Measurements from ENCODE around the gene TMEM163.
"Not testable (repeated sequence)": the region's sequence is repeated elsewhere in the genome, so short reads cannot be mapped to it uniquely, and the experiment has no call there.

TMEM163 gene

GRCh38 chr2:134718817-134719814 lies at the start of gene TMEM163:
Gene TMEM163, minus strand, starts transcription at chr2:134719000.
- no peak for DNase-seq (ENCODE audit: low read depth in 2 of 2)

DNA sequence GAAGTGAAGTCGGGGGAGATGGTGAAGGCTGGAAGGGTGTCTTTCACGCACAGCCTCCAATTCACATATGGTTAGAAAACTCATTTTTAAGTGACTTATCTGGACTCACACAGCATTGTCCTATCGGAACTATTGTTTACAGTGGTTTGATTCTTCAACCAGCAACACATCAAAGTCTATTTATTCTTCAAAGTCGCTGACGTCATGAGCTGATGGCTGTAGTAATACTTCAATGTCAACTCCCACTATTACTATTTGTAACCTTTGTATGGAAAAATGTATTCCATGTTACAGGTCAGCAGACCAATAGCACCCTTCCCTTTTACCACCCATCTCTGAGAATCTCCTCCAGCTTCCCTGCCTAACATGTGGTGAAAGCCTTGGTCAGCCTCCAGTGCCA lies 47.8 kb upstream of the TMEM163 start:
- DNase-seq (ENCODE audit: low read depth in 2 of 2), result no peak

DNA sequence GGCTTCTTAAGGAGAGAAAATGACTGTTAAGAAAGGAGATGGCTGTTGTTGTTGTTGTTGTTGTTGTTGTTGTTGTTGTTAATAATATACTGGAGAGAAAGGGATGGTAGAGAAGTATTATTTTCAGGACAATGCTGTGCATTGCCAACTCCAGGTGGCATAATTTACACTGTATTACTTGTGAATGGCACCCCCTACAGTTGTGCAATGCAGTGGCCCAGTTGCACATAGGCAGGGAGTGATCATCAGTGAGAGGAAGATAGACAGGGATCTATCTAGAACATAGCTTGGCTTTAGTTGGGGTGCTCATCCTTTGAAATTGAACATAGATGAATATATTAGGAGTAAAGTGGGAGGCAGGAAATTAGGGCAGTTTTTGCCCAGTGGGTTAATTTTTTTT lies 47.2 kb upstream of the TMEM163 start:
- no peak for DNase-seq (ENCODE audit: low read depth in 2 of 2)

DNA sequence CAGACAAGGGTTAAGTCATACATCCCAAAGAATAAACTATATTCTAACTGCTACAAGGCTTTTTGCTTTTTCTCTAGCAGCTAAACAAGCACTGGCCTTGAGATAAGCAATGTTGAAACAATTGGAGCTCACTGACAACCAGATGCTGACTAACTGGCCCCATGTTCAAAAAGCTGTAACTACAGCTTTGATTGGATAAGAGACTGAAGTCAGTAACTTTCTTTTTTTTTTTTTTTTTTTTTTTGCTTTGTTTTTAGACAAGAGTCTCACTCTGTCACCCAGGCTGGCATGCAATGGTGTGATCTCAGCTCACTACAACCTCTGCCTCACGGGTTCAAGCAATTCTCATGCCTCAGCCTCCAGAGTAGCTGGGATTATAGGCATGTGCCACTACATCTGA lies 45.4 kb upstream of the TMEM163 start:
- DNase-seq (ENCODE audit: low read depth in 2 of 2), result no peak

- no peak for DNase-seq (ENCODE audit: low read depth in 2 of 2)
Measured at GRCh38 chr2:134763164-134763710, 44.4 kb upstream of the TMEM163 start.

- DNase-seq (ENCODE audit: low read depth in 2 of 2), result no peak
Measured at GRCh38 chr2:134762508-134762907, 43.7 kb upstream of the TMEM163 start.

DNA sequence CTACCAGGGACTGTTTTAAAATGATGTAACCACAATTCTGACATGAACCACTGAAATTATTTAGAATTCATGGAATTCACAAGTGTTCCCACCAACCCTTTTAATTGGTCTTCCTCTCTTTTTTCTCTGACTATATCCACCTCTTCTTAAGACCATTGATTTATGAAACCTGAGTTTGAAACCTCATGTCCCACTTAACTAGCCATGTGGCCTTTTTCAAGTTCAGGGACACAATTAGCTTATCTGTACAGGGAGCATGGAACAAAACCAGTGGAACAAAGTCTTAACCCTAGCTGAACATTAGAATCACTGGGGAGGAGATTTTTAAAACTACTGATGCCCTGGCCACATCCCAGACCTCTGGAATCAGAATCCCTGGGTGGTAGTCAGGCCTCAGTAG lies 41.6 kb upstream of the TMEM163 start:
- DNase-seq (ENCODE audit: low read depth in 2 of 2), result no peak

DNA sequence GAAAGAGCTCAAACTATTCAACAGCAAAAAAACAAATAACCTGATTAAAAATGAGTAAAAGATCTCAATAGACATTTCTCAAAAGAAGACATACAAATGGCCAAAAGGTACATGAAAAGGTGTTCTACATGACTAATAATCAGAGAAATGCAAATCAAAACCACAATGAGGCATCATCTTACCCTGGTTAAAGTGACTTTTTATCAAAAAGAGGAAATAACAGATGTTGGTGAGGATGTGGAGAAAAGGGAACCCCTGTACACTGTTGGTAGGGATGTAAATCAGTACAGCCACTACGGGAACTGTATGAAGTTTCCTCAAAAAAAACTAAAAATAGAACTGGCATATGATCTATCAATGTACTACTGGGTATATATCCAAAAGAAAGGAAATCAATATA lies 39.8 kb upstream of the TMEM163 start:
- DNase-seq (ENCODE audit: low read depth in 2 of 2), result no peak

GRCh38 chr2:134751981-134752380 lies 33.2 kb upstream of the TMEM163 start:
- not testable (repeated sequence) for DNase-seq (ENCODE audit: low read depth in 2 of 2)

- no peak for DNase-seq (ENCODE audit: low read depth in 2 of 2)
Measured at GRCh38 chr2:134745546-134745945, 26.7 kb upstream of the TMEM163 start.

DNA sequence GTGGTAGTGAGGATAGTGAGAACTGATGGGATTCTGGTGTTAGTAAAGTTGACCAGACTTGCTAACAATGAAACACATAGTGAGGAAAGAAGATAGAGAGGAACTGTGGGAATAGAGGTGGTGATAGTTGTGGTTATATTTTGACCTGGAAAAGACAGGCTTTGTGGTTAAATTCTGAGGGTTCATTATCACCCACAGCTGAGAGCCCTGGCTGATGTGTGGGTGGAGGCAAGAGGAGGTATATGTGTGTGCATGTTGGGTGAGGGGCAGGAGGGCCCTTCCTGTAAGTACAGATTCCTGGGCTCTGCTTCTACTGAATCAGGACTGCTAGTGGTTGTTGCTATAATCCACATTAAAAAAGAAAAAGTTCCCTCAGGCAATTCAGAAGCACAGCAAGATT lies 26.2 kb upstream of the TMEM163 start:
- no peak for DNase-seq (ENCODE audit: low read depth in 2 of 2)

GRCh38 chr2:134739879-134740301 lies 21.1 kb upstream of the TMEM163 start:
- no peak for DNase-seq (ENCODE audit: low read depth in 2 of 2)

DNA sequence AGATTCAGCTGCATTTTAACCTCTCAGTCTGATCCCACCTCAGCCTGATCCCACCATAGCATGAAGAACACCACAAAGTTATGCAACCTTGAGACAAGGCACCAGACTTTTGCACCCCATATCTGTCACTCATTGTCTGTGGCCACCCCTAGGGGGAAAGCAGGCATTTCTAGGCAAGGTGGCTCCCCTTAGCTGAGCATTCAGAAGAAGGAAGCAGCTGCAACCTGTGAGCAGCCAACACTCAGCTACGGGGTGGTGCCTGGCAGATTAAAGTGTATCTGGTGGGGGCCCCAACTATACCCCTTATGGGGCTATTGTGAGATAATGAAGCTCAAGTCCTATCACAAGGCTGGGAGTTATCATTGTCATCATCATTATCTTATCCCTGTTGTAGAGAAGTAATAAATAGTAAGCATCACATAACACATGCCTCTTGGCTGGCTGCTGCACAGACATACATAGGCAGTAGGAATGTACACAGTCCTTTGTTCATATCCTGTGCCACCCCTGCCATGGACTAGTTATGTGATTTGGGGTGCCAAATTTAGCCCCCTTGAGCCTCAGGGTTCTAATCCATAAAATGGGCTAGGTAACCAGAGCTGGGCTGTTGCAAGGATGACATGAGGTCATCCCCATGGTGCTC lies 20.6 kb upstream of the TMEM163 start:
- no peak for DNase-seq (ENCODE audit: low read depth in 2 of 2)

GRCh38 chr2:134738141-134738870 lies 19.5 kb upstream of the TMEM163 start:
- no peak for DNase-seq (ENCODE audit: low read depth in 2 of 2)

DNA sequence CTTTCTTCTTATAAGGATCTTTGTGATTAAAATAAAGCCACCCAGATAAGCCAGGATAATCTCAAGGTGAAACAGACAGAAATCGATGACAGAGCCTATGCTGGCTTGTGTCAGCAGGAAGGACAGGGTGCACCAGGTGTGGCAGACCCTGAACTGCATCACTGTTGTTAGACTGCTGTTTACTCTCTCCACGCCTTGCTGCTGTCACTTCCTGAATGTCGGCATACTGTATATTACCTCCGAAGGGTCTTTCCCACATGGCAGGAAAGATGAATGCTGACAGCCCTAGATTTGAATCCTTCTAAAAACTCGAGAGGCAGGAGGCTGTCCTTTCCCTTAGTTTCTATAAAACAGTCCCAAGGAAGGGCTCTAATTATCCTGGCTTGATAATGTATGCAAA lies 18.9 kb upstream of the TMEM163 start:
- no peak for DNase-seq (ENCODE audit: low read depth in 2 of 2)

DNA sequence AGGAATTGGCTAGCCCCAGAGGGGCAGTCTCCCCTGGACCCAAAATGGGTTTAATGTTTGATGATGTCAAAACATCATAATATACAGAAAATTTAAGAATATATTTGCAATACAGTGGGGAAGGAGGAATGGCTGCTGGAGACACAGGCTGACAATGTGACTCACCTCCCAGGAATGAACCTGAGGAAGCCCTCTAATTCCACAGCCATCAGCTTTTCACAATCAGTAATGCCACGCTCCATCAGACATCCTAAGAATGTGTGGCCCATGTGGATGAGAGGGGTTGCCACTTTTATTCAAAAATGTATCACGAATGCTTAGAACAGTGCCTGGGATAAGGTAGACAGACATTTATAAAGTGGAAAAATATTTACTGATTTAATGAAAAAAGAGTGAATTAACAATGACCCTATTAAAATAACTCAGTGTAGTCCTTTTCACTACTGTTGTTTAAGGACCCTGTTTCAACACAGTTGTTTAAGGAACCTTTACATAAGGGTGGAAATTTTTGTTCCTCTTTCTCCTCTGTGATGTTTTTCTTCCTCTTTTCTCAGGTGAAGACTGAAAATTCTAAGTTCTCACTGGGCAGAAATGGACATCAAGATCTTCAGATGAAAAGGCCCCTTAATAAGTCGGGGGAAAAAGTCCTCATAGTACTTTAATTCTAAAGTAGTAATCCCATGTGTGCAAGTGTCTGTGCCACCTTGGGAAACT lies 17.5 kb upstream of the TMEM163 start:
- no peak for DNase-seq (ENCODE audit: low read depth in 2 of 2)

DNA sequence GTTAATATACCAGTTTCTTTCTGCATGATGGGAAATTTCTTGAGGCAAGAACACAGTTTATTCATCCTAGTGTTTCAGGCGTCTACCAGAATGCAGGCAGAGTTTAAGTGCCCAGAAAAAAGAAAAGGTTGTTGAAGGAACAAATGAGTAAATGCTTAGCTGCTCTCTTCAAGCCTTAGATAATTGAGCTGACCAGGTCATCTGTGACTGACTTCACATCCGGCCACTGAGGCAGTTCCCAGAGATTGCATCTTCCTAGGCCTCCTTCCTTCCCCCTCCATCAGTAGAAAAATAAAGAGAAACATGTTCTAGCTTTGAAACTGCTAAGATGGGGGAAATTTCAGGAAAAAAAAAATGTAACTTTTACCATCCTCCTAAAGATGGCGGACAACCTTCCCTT lies 9.4 kb upstream of the TMEM163 start:
- no peak for DNase-seq (ENCODE audit: low read depth in 2 of 2)

GRCh38 chr2:134727385-134727784 lies 8.6 kb upstream of the TMEM163 start:
- DNase-seq (ENCODE audit: low read depth in 2 of 2), result no peak

GRCh38 chr2:134726645-134727044 lies 7.8 kb upstream of the TMEM163 start:
- DNase-seq (ENCODE audit: low read depth in 2 of 2), result no peak

GRCh38 chr2:134725876-134726275 lies 7.1 kb upstream of the TMEM163 start:
- DNase-seq (ENCODE audit: low read depth in 2 of 2), result no peak

GRCh38 chr2:134724341-134724740 lies 5.5 kb upstream of the TMEM163 start:
- DNase-seq (ENCODE audit: low read depth in 2 of 2), result no peak

Measured in activated CD4-positive, alpha-beta T cell treated with anti-CD3 and anti-CD28 coated beads for 24 hours (primary cell).